Measurements from ENCODE around the gene ASB8. TPM values are rescaled to one million over a fixed set of nuclear protein-coding genes. Genes with fewer than 3 reads are reported as not detected.

Gene ASB8, protein sequence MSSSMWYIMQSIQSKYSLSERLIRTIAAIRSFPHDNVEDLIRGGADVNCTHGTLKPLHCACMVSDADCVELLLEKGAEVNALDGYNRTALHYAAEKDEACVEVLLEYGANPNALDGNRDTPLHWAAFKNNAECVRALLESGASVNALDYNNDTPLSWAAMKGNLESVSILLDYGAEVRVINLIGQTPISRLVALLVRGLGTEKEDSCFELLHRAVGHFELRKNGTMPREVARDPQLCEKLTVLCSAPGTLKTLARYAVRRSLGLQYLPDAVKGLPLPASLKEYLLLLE
- total RNA-seq (2021; ENCODE audit: unreplicated experiment) = 17.1 TPM
- 13.5 TPM for polyA plus RNA-seq (2012; ENCODE audit: insufficient read length)
- Bru-seq, nascent RNA = percentile 62 among the genes with signal in this experiment
- percentile 79 among the genes with signal in this experiment for BruChase-seq, experiment 1, labeled RNA remaining after a 2-hour chase
- percentile 73 among the genes with signal in this experiment for BruChase-seq, experiment 2, labeled RNA remaining after a 6-hour chase
- long read RNA-seq, transcript ASB8-201 (4 exons, 2,615 nt) = major isoform, 6 of 18 reads
- long read RNA-seq, partial matches to known transcripts = 1 of 18 reads
- long read RNA-seq, other reads (novel, unspliced or antisense) = 6 of 18 reads

DNA sequence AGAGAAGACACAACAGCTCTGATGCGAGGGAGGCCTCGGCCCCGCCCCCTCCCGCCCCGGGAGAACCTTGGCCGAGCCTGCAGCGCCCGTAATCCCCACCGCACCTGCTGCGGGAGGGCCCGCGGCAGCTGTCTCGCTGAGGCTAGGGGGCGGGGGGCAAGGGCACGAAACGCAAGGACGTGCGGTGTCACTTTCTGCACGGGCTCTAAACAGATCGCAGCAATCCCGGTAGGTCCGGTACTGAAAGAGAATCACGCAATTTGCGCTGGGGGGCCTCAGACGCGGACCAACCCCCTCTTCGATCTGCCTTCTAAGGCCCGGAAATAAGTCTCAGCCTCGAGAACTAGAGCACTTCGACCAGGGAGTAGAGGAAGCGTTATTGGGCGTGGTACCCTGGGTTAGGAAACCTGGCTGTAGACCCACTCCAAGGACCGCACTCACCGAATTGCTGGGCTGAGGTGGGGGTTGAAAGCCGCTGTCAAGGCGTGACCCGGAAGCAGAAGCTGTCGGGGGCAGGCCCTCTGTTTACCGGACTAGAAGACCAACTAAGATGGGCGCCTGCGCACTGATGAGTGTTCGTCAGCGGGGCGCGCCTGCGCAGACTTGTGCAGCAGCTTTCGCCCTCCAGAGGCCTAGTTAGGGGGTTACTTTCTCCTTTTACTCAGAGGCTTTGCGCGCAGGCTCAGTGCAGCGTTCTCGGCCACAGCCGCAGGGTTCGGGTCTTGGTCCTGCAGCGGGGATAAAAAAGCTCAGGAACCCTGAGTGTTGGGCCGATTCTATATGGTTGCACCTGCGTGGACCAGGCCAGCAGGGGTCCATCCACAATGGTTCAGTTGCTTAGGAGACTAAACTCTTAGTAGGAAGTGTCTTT is at the start of gene ASB8:
Gene ASB8, minus strand, starts transcription at position 498 of the 871 bp plus-strand sequence. CDS start 4,019 bp downstream, outside the sequence.
- DNase-seq (ENCODE audit: low read depth, low spot score) = peak; percentile 98
- in situ Hi-C loops (cut with HindIII; ENCODE audit: low pct_unique_long_range_greater_than_20kb, low sequenced_read_pairs) = no loop called here
- no peak for TF ChIP-seq TCF7L2 (IDR thresholded peaks at IDR 0.05; ENCODE audit: low read depth, low read length)
- peak; percentile 65 for TF ChIP-seq POLR2AphosphoS5 (IDR thresholded peaks at IDR 0.05; ENCODE audit: low read depth, low read length)
- TF ChIP-seq, protein P1, sequence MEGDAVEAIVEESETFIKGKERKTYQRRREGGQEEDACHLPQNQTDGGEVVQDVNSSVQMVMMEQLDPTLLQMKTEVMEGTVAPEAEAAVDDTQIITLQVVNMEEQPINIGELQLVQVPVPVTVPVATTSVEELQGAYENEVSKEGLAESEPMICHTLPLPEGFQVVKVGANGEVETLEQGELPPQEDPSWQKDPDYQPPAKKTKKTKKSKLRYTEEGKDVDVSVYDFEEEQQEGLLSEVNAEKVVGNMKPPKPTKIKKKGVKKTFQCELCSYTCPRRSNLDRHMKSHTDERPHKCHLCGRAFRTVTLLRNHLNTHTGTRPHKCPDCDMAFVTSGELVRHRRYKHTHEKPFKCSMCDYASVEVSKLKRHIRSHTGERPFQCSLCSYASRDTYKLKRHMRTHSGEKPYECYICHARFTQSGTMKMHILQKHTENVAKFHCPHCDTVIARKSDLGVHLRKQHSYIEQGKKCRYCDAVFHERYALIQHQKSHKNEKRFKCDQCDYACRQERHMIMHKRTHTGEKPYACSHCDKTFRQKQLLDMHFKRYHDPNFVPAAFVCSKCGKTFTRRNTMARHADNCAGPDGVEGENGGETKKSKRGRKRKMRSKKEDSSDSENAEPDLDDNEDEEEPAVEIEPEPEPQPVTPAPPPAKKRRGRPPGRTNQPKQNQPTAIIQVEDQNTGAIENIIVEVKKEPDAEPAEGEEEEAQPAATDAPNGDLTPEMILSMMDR (IDR thresholded peaks at IDR 0.05) = peak; percentile 70
- TF ChIP-seq, protein P2, sequence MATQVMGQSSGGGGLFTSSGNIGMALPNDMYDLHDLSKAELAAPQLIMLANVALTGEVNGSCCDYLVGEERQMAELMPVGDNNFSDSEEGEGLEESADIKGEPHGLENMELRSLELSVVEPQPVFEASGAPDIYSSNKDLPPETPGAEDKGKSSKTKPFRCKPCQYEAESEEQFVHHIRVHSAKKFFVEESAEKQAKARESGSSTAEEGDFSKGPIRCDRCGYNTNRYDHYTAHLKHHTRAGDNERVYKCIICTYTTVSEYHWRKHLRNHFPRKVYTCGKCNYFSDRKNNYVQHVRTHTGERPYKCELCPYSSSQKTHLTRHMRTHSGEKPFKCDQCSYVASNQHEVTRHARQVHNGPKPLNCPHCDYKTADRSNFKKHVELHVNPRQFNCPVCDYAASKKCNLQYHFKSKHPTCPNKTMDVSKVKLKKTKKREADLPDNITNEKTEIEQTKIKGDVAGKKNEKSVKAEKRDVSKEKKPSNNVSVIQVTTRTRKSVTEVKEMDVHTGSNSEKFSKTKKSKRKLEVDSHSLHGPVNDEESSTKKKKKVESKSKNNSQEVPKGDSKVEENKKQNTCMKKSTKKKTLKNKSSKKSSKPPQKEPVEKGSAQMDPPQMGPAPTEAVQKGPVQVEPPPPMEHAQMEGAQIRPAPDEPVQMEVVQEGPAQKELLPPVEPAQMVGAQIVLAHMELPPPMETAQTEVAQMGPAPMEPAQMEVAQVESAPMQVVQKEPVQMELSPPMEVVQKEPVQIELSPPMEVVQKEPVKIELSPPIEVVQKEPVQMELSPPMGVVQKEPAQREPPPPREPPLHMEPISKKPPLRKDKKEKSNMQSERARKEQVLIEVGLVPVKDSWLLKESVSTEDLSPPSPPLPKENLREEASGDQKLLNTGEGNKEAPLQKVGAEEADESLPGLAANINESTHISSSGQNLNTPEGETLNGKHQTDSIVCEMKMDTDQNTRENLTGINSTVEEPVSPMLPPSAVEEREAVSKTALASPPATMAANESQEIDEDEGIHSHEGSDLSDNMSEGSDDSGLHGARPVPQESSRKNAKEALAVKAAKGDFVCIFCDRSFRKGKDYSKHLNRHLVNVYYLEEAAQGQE (IDR thresholded peaks at IDR 0.05; ENCODE audit: insufficient read depth in 1 of 2, low read depth in 2 of 2, low read length in 1 of 2) = no peak
- peak; percentile 98 for TF ChIP-seq SIN3A (IDR thresholded peaks at IDR 0.05; ENCODE audit: borderline replicate concordance, insufficient read depth, low read depth, low read length)
- peak within 1 kb of the TSS; percentile 94 for H3K27ac ChIP-seq (ENCODE audit: low read length)
- intact Hi-C loops (cut with micrococcal nuclease; ENCODE audit: unreplicated experiment) = loop anchor here (10.0 kb wide), 1 partner anchor 52 kb away; the partner anchor contains the start of gene SENP1
- H3K36me3 ChIP-seq (ENCODE audit: control insufficient read depth, insufficient read depth, low read length) = no peaks in the 10 kb centered on the region; the same call in 1 of the 2 replicates
- H3K4me1 ChIP-seq (ENCODE audit: control insufficient read depth, insufficient read depth, low read length) = peaks cover 10% of the 10 kb centered on the region; the same call in 1 of the 2 replicates
- H3K4me3 ChIP-seq (ENCODE audit: low read depth in 2 of 2, low read length in 2 of 2) = peak within 1 kb of the TSS; percentile 98
- H3K27me3 ChIP-seq (ENCODE audit: control insufficient read depth, insufficient read depth, low read length) = no peaks in the 10 kb centered on the region
- H3K9me3 ChIP-seq (ENCODE audit: control insufficient read depth, insufficient read depth, low read depth, low read length) = no peaks in the 10 kb centered on the region
- no TSS peak for BruUV-seq (replicated peaks)
- CTCF ChIA-PET = interaction anchor here (0.6 kb wide), 1 partner anchor 451 kb away, joined by 10 read pairs; the partner anchor contains the start of gene RPAP3
- POLR2A ChIA-PET = interaction anchor here (0.6 to 0.7 kb wide), 2 partner anchors 414 to 929 kb away, joined by 3 to 7 read pairs; no protein-coding TSS in a partner anchor
- ATAC-seq = peak; percentile 99

DNA sequence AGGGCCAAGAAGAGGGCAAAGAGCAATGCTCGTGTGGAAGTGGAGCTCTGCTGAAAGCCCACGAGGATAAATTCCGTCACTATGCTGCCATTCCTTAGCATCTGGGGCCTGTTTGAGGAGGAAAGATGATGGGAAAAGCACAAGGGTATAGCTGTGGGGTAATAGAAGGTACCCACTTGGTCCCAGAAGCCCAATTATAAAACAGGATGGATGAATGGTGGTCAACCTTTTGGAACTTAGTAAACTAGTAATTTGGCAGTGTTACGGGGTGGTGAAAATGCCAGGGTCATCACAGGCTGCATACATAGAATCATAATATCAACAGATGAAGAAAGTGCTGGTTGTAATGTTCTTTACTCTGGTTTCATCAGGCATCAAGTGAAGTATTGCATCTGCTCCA is 45.9 kb upstream of the ASB8 start, which contains the start of gene OR10AD1:
Gene OR10AD1, minus strand, starts transcription at position 101 of the 400 bp plus-strand sequence. Its CDS starts 0 bp downstream, at position 101.
- Histone ChIP-seq H3K4me1 (ENCODE audit: control insufficient read depth, insufficient read depth, low read length) (peaks cover 12% of the 10 kb centered on the region), H3K9me3 (ENCODE audit: control insufficient read depth, insufficient read depth, low read depth, low read length) (peaks cover 10% of the 10 kb centered on the region; the same call in 1 of the 2 replicates), H3K27me3 (ENCODE audit: control insufficient read depth, insufficient read depth, low read length) (no peaks in the 10 kb centered on the region), H3K36me3 (ENCODE audit: control insufficient read depth, insufficient read depth, low read length) (no peaks in the 10 kb centered on the region), H3K27ac (ENCODE audit: low read length) (no peak within 1 kb of the TSS), H3K4me3 (ENCODE audit: low read depth in 2 of 2, low read length in 2 of 2) (no peak within 1 kb of the TSS)
- no peak for DNase-seq (ENCODE audit: low read depth, low spot score)
- no TSS peak for BruUV-seq (replicated peaks)
- ChIA-PET CTCF (no interaction called here), POLR2A (no interaction called here)
- in situ Hi-C loops (cut with HindIII; ENCODE audit: low pct_unique_long_range_greater_than_20kb, low sequenced_read_pairs) = no loop called here
- intact Hi-C loops (cut with micrococcal nuclease; ENCODE audit: unreplicated experiment) = no loop called here
- no peak for ATAC-seq
- TF ChIP-seq, protein P2 (IDR thresholded peaks at IDR 0.05; ENCODE audit: insufficient read depth in 1 of 2, low read depth in 2 of 2, low read length in 1 of 2) = no peak
